GM23338 (cell line): ENCODE data around the gene MANSC1.

Experiments
- EZH2 ChIP-seq: fragments of 200-600 bp; sonication (generic); IDR thresholded peaks from one replicate; pipeline ENCODE4 v1.8.0; 2017; ENCODE audit warnings: antibody characterized with exemption, mild to moderate bottlenecking, low read depth; ENCODE audit not compliant: unreplicated experiment
- TF ChIP-seq, protein P1 (sequence below), 2 experiments: fragments of 200-600 bp in 1 of 2; sonication (generic) in 1 of 2; conservative IDR thresholded peaks; 2 replicates each; pipeline versions ENCODE4 v1.5.1 to v1.6.1; 2016 to 2017; ENCODE audit warnings: antibody characterized with exemption in 2 of 2, low read depth in 2 of 2, mild to moderate bottlenecking in 2 of 2, moderate library complexity in 1 of 2

DNA sequence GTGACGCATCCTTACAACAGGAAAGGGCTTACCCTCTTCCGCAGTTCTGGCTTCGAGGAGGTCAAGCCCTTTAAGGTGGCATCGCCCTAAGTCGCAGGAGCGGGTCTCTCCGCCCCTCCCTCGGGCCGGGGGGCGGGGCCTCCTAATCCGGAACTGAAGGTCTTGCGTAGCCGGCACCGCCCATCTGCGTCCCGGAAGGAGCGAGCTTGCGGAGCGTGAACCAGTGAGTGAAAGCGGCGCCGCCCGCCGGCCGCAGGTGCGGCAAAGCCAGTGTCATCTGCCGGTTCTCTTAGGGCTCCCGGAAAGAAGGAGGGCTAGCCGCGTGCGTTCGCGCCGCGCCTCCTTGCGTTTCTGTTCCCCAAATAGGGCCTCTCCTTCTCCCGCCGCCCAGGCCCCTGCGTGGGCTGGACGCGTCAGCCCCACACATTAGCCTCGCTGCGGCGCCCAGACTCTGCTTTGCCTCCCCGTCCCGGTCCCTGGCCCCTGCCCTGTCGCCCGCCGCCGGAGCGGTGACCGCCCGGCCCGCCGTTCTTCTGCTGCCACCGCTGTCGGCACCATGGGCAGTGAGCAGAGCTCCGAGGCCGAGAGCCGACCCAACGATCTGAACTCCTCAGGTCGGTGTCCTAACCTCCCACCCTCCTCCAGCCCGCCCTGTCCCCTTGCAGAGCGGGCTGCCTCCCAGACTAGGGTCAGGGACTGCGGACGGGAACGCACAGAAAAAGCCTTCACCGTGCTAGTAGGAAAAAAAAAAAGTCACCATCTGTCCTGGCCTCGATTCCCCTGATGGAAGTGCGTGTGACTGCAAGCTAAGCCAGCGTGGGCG lies 7.1 kb upstream of the MANSC1 start, which contains the start of gene BORCS5:
- TF ChIP-seq, protein P1, sequence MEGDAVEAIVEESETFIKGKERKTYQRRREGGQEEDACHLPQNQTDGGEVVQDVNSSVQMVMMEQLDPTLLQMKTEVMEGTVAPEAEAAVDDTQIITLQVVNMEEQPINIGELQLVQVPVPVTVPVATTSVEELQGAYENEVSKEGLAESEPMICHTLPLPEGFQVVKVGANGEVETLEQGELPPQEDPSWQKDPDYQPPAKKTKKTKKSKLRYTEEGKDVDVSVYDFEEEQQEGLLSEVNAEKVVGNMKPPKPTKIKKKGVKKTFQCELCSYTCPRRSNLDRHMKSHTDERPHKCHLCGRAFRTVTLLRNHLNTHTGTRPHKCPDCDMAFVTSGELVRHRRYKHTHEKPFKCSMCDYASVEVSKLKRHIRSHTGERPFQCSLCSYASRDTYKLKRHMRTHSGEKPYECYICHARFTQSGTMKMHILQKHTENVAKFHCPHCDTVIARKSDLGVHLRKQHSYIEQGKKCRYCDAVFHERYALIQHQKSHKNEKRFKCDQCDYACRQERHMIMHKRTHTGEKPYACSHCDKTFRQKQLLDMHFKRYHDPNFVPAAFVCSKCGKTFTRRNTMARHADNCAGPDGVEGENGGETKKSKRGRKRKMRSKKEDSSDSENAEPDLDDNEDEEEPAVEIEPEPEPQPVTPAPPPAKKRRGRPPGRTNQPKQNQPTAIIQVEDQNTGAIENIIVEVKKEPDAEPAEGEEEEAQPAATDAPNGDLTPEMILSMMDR (conservative IDR thresholded peaks at IDR 0.05; ENCODE audit: low read depth in 2 of 2), result peak in 1 of 2 experiments; percentile 30; a peak in 1 of 4 replicates
- no peak for TF ChIP-seq EZH2
